ENCODE measurements around the gene CRYBA4.

Gene CRYBA4

GRCh38 chr22:26660961-26661578 lies 39.3 kb downstream of the CRYBA4 start:
- DNase-seq (ENCODE audit: low read depth): no peak

- no peak for DNase-seq (ENCODE audit: low read depth)
These were observed 40.4 kb downstream of the CRYBA4 start for GRCh38 chr22:26662160-26662559.

GRCh38 chr22:26663374-26663923 lies 41.7 kb downstream of the CRYBA4 start:
- DNase-seq (ENCODE audit: low read depth): no peak

GRCh38 chr22:26665813-26666231 lies 44.1 kb downstream of the CRYBA4 start:
- DNase-seq (ENCODE audit: low read depth): no peak

- no peak for DNase-seq (ENCODE audit: low read depth)
These were observed 45.4 kb downstream of the CRYBA4 start for GRCh38 chr22:26667140-26667539.

GRCh38 chr22:26669060-26669481 lies 47.3 kb downstream of the CRYBA4 start:
- DNase-seq (ENCODE audit: low read depth): no peak

- no peak for DNase-seq (ENCODE audit: low read depth)
These were observed 48.7 kb downstream of the CRYBA4 start for GRCh38 chr22:26670459-26670858.

GRCh38 chr22:26671317-26672059 lies 49.7 kb downstream of the CRYBA4 start:
- peak; percentile 29 for DNase-seq (ENCODE audit: low read depth)

GRCh38 chr22:26672060-26672471 lies 50.3 kb downstream of the CRYBA4 start:
- no peak for DNase-seq (ENCODE audit: low read depth)

GRCh38 chr22:26672590-26673468 lies 51.1 kb downstream of the CRYBA4 start:
- peak; percentile 68 for DNase-seq (ENCODE audit: low read depth)

GRCh38 chr22:26673486-26673885 lies 51.7 kb downstream of the CRYBA4 start:
- no peak for DNase-seq (ENCODE audit: low read depth)

GRCh38 chr22:26674211-26675190 lies 52.7 kb downstream of the CRYBA4 start:
- DNase-seq (ENCODE audit: low read depth): no peak

GRCh38 chr22:26675687-26676268 lies 54.0 kb downstream of the CRYBA4 start:
- DNase-seq (ENCODE audit: low read depth): no peak

- DNase-seq (ENCODE audit: low read depth): no peak
These were observed 55.5 kb downstream of the CRYBA4 start for GRCh38 chr22:26677217-26677616.

- peak; percentile 35 for DNase-seq (ENCODE audit: low read depth)
These were observed 57.4 kb downstream of the CRYBA4 start for GRCh38 chr22:26679003-26679629.
